PC-3 (cell line): ENCODE results near the gene C9.

Experiments used
- CTCF ChIP-seq: fragments of 300-600 bp; sonication (generic); conservative IDR thresholded peaks from 2 replicates; pipeline ENCODE4 v1.5.1; 2017; ENCODE audit warnings: antibody characterized with exemption, low read depth, mild to moderate bottlenecking, low read length
- EZH2phosphoT487 ChIP-seq: fragments of 300-600 bp; sonication (generic); IDR thresholded peaks from 2 replicates; pipeline ENCODE4 v1.6.1; 2018; ENCODE audit warnings: mild to moderate bottlenecking, antibody characterized with exemption, low read length, borderline replicate concordance

DNA sequence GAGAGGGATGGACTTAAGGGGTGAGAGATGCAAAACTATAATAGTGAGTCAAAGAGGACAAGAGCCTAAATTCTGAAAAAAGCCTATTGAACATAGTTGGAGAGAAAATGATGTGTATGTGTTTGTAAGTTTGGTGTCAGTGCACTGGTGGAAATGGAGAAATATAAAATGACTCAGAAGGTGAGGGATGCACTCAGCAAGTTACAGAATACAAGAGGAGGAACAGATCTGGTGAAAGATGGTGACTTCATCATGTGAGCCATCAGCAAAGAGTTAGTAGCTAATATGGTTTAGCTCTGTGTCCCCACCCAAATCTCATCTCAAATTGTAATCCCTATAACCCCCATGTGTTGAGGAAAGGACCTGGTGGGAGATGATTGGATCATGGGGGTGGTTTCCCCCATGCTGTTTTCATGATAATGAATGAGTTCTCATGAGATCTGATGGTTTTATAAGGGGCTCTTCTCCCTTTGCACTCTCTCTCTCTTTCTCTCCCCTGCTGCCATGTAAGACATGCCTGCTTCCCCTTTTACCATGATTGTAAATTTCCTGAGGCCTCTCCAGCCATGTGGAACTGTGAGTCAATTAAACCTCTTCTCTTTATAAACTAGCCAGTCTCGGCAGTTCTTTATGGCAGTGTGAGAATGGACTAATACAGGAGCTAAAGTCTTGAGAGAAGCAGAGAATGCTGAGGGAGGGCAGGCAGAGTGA lies 114.6 kb downstream of the C9 start:
- TF ChIP-seq CTCF (no peak), EZH2phosphoT487 (no peak)
